Measurements from ENCODE around the gene ABTB2.

The ABTB2 gene

GRCh38 chr11:34264303-34265110 lies 93.3 kb downstream of the ABTB2 start:
- no peak for ATAC-seq

GRCh38 chr11:34263441-34264091 lies 94.2 kb downstream of the ABTB2 start:
- ATAC-seq: peak; percentile 49
- TF ChIP-seq ZFP30 (CRISPR knock-in tag; IDR thresholded peaks at IDR 0.05): no peak
- TF ChIP-seq BACH2 (CRISPR knock-in tag; IDR thresholded peaks at IDR 0.05; ENCODE audit: borderline replicate concordance): no peak
- no peak for TF ChIP-seq PATZ1 (CRISPR knock-in tag; IDR thresholded peaks at IDR 0.05; ENCODE audit: borderline replicate concordance)
- TF ChIP-seq RARB (CRISPR knock-in tag; IDR thresholded peaks at IDR 0.05): no peak
- no peak for TF ChIP-seq ZC3H10 (CRISPR knock-in tag; IDR thresholded peaks at IDR 0.05)
- TF ChIP-seq CSRNP3 (CRISPR knock-in tag; IDR thresholded peaks at IDR 0.05): no peak
- TF ChIP-seq POU6F1 (CRISPR knock-in tag; IDR thresholded peaks at IDR 0.05; ENCODE audit: borderline replicate concordance, low read depth): no peak
- TF ChIP-seq SNAI2 (CRISPR knock-in tag; IDR thresholded peaks at IDR 0.05): no peak
- TF ChIP-seq TOX (CRISPR knock-in tag; IDR thresholded peaks at IDR 0.05; ENCODE audit: borderline replicate concordance): no peak
- TF ChIP-seq CREB5 (CRISPR knock-in tag; IDR thresholded peaks at IDR 0.05; ENCODE audit: low read depth): no peak
- TF ChIP-seq ZNF565 (CRISPR knock-in tag; conservative IDR thresholded peaks at IDR 0.05; ENCODE audit: low read depth): no peak
- TF ChIP-seq TCF4 (CRISPR knock-in tag; IDR thresholded peaks at IDR 0.05; ENCODE audit: borderline replicate concordance): no peak

More at GRCh38 chr11:34264303-34265110, 93.3 kb downstream of the ABTB2 start:
- TF ChIP-seq TSHZ2 (CRISPR knock-in tag; IDR thresholded peaks at IDR 0.05) (no peak), CSDC2 (CRISPR knock-in tag; IDR thresholded peaks at IDR 0.05) (no peak), RARB (CRISPR knock-in tag; IDR thresholded peaks at IDR 0.05) (no peak), SNAI2 (CRISPR knock-in tag; IDR thresholded peaks at IDR 0.05) (no peak), CREB5 (CRISPR knock-in tag; IDR thresholded peaks at IDR 0.05; ENCODE audit: low read depth) (no peak)

GRCh38 chr11:34262531-34263081 lies 95.2 kb downstream of the ABTB2 start:
- peak; percentile 27 for ATAC-seq
- TF ChIP-seq OSR1 (CRISPR knock-in tag; IDR thresholded peaks at IDR 0.05) (no peak), ISL1 (CRISPR knock-in tag; IDR thresholded peaks at IDR 0.05) (no peak), CREB5 (CRISPR knock-in tag; IDR thresholded peaks at IDR 0.05; ENCODE audit: low read depth) (no peak), PATZ1 (CRISPR knock-in tag; IDR thresholded peaks at IDR 0.05; ENCODE audit: borderline replicate concordance) (no peak), ZNF565 (CRISPR knock-in tag; conservative IDR thresholded peaks at IDR 0.05; ENCODE audit: low read depth) (no peak), TOX (CRISPR knock-in tag; IDR thresholded peaks at IDR 0.05; ENCODE audit: borderline replicate concordance) (no peak), ZFP30 (CRISPR knock-in tag; IDR thresholded peaks at IDR 0.05) (no peak), PPARA (CRISPR knock-in tag; IDR thresholded peaks at IDR 0.05; ENCODE audit: borderline replicate concordance) (no peak), TCF4 (CRISPR knock-in tag; IDR thresholded peaks at IDR 0.05; ENCODE audit: borderline replicate concordance) (no peak), GLIS3 (CRISPR knock-in tag; IDR thresholded peaks at IDR 0.05) (no peak)

All from SK-N-SH treated with all-trans-retinoic acid at 6 μM for 48 hours (cell line).